ENCODE measurements around the gene ENTREP3. TPM values are rescaled to one million over a fixed set of nuclear protein-coding genes. Genes with fewer than 3 reads are reported as not detected.

ENTREP3 gene
- total RNA-seq, 4 donors from 2014 or later: 22.7 to 42.0 (median 26.6) TPM

GRCh38 chr1:155261852-155262673 lies 6.8 kb upstream of the ENTREP3 start, which contains the start of gene SCAMP3:
SCAMP3 (minus strand) TSS chr1:155262360; CDS start chr1:155262151, 209 bp downstream.
- TF ChIP-seq EP300 (IDR thresholded peaks at IDR 0.05): peak; percentile 93 to 94
- TF ChIP-seq POLR2A (IDR thresholded peaks at IDR 0.05): peak; percentile 6 to 65
- TF ChIP-seq, protein P1, sequence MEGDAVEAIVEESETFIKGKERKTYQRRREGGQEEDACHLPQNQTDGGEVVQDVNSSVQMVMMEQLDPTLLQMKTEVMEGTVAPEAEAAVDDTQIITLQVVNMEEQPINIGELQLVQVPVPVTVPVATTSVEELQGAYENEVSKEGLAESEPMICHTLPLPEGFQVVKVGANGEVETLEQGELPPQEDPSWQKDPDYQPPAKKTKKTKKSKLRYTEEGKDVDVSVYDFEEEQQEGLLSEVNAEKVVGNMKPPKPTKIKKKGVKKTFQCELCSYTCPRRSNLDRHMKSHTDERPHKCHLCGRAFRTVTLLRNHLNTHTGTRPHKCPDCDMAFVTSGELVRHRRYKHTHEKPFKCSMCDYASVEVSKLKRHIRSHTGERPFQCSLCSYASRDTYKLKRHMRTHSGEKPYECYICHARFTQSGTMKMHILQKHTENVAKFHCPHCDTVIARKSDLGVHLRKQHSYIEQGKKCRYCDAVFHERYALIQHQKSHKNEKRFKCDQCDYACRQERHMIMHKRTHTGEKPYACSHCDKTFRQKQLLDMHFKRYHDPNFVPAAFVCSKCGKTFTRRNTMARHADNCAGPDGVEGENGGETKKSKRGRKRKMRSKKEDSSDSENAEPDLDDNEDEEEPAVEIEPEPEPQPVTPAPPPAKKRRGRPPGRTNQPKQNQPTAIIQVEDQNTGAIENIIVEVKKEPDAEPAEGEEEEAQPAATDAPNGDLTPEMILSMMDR (IDR thresholded peaks at IDR 0.05): peak in 1 of 5 experiments; percentile 32
- H3K4me1 ChIP-seq: peaks cover 0 to 24% (median 13%) of the 10 kb centered on the region in 4 donors
- no peaks in the 10 kb centered on the region for H3K27me3 ChIP-seq
- H3K36me3 ChIP-seq: peaks cover 0 to 73% (median 43%) of the 10 kb centered on the region in 3 donors
- H3K27ac ChIP-seq: peak within 1 kb of the TSS; percentile 60 to 95 (median 86)
- DNase-seq (ENCODE audit: low spot score in 2 of 2): peak; percentile 89 to 97
- WGBS, 2 donors: 0 to 1% methylated on average over 22 to 41 of the region's 47 CpGs
- H3K4me3 ChIP-seq: peak within 1 kb of the TSS; percentile 56 to 92 (median 80)
- no peaks in the 10 kb centered on the region for H3K9me3 ChIP-seq

GRCh38 chr1:155261493-155261851 lies 6.2 kb upstream of the ENTREP3 start:
- no peak for DNase-seq (ENCODE audit: low spot score in 2 of 2)
- WGBS, 2 donors: 0 to 1% methylated on average over 9 of the region's 9 CpGs
- H3K4me3 ChIP-seq: peak overlapping the region; percentile 56 to 92 (median 80)
- H3K9me3 ChIP-seq: no peaks in the 10 kb centered on the region
- H3K36me3 ChIP-seq: peaks cover 0 to 73% (median 38%) of the 10 kb centered on the region in 3 donors
- peak overlapping the region; percentile 60 to 95 (median 86) for H3K27ac ChIP-seq
- TF ChIP-seq, protein P1 (IDR thresholded peaks at IDR 0.05): no peak
- TF ChIP-seq POLR2A (IDR thresholded peaks at IDR 0.05): no peak
- TF ChIP-seq EP300 (IDR thresholded peaks at IDR 0.05): no peak
- H3K27me3 ChIP-seq: no peaks in the 10 kb centered on the region
- H3K4me1 ChIP-seq: peaks cover 0 to 28% (median 16%) of the 10 kb centered on the region in 4 donors

- 92 to 93% methylated on average over 5 of the region's 5 CpGs for WGBS, 2 donors
- Histone ChIP-seq H3K27me3 (no peaks in the 10 kb centered on the region), H3K9me3 (no peaks in the 10 kb centered on the region), H3K4me1 (peaks cover 0 to 37% (median 21%) of the 10 kb centered on the region in 4 donors), H3K27ac (no peak overlapping the region), H3K4me3 (no peak overlapping the region), H3K36me3 (peaks cover 0 to 63% (median 28%) of the 10 kb centered on the region in 3 donors)
- DNase-seq (ENCODE audit: low spot score in 2 of 2): no peak
- TF ChIP-seq, protein P1 (IDR thresholded peaks at IDR 0.05): no peak
- TF ChIP-seq EP300 (IDR thresholded peaks at IDR 0.05) (no peak), POLR2A (IDR thresholded peaks at IDR 0.05) (no peak)
These were observed 5.0 kb upstream of the ENTREP3 start for GRCh38 chr1:155260276-155260675.

DNA sequence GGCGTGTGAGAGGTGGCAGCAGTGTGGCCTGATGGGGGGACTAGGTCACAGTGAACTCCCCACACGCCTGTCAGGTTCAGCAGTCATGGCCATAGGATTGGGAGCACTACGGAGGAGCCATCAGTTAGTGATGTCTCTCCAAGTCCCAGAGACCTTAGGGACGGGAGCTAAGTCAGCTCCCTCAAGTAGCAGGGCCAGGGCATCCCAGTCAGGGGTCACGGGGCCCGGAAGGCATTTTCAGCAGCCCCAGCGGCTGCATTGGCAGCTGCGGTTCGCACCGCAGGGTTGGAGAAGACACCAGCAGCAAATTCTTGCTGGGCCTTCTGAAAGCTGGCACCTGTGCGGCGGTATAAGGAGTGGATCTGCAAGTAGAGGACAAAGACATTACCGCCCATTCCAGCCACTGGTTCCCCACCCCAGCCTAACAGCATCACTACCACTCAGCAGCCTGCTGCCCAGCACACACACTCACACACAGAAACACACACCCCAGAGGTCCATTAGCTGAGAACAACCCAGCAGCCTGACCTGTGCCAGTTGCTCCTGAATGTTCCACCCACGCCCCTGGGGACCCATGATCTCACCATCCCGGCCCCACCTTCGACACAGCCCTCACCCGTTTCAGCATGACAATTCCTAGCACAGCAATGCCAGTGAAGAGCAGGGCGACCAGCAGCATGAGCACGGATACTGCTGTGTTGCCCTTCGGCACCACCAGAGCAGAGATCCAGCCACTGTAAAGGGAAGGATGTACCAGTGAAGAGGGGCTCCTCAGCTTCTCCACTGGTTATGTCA lies 972 bp upstream of the ENTREP3 start:
- no peaks in the 10 kb centered on the region for H3K9me3 ChIP-seq
- no peaks in the 10 kb centered on the region for H3K27me3 ChIP-seq
- H3K4me1 ChIP-seq: peaks cover 0 to 54% (median 29%) of the 10 kb centered on the region in 4 donors
- DNase-seq (ENCODE audit: low spot score in 2 of 2): no peak
- TF ChIP-seq, protein P1 (IDR thresholded peaks at IDR 0.05): no peak
- TF ChIP-seq POLR2A (IDR thresholded peaks at IDR 0.05) (no peak), EP300 (IDR thresholded peaks at IDR 0.05) (no peak)
- WGBS, 2 donors: 68 to 69% methylated on average over 10 to 20 of the region's 20 CpGs
- peaks cover 0 to 39% (median 9%) of the 10 kb centered on the region in 3 donors for H3K36me3 ChIP-seq
- peak overlapping the region; percentile 93 to 99 (median 96) for H3K27ac ChIP-seq
- peak overlapping the region in 3 of 4 donors; percentile 69 to 95 (median 84) for H3K4me3 ChIP-seq
